Activated T-cell treated with anti-CD3 and anti-CD28 coated beads for 24 hours (primary cell): ENCODE results near the gene JUN.
A peak's percentile ranks its signal among the peaks of the same experiment; 100 is the strongest.

Experiments used
- DNase-seq: peaks from one replicate; pipeline ENCODE4 v3.0.0-alpha.2; 2020; ENCODE audit warnings: low read depth

JUN gene

DNA sequence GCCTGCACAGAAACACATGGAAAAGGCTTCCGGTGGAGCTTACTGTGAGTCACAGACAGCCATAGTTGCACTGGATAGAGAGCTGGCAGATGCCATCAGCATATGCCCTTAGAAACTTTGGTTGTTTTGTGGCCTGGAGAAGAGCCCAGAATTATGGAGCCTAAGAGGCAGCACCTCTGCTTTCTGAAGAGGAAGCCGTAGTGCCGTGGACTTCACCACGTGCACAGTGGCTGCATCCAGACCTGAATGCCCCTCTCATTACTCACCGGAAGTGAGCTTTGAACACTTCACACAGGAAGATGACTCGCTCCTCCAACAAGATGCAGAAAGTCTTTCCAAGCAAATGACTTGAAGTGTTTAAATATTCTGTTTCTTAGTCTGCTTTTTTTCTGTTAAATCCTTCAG is 28.4 kb downstream of the JUN start:
- peak; percentile 51 for DNase-seq

DNA sequence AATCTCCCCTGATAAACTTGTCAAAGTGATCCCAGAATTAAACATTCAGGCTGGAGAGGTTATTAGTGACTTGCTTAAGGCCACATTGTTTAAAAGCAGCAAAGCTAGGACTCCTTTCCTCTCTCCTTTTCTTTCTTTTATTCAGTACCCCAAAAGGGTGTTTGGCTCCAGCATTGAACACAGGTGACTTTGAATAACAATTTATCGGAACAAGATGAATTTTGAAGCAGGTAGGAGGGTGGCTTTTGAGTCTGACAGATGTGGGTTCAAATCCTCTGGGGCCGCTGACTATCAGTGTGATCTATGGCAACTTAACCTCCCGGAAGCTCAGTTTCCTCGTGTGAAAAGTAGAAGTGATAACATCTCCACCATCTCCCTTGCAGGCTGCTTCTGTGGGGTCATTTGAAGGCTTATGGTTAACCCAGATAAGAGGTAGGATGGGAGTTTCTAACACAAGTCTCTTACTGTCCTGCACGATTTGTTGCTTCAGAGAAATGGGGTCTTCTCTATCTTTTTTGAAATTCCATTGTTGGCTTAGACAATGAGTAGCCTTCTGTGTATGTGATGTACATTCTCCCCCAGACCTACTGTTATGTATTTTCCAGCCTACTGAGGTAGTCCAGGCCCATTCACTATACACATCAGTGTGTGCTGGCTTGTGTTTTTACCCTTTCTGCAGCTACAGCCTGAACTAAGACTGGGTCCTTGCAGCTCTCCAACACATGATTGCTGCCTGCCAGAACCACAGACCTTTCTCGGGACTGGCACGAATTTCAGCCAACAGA is 29.0 kb downstream of the JUN start:
- no peak for DNase-seq

DNA sequence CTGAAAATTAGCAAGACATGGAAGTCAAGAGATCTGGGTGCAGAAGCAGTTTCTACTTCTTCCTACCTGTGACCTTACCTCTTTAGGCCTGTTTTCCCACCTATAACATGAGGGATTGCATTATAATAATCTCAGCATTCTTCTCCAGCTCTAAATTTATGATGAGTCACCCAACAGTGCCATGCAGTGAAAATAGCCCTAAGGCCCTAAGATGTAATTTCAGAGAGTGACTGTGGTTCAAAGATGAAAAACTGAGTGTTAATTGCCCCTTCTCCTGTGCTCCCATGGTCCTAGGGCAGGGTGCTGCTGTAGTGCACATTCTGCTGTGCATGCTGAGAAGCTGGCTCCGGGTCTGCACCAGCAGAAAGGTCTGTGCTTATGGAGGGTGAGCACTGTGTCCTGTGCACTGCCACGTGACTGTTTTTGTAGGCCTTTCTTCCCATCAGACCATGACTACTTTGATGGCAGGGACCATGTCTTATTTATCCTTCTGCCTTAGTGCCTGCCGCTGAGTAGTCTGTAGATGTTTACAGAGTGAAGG is 29.7 kb downstream of the JUN start:
- no peak for DNase-seq

DNA sequence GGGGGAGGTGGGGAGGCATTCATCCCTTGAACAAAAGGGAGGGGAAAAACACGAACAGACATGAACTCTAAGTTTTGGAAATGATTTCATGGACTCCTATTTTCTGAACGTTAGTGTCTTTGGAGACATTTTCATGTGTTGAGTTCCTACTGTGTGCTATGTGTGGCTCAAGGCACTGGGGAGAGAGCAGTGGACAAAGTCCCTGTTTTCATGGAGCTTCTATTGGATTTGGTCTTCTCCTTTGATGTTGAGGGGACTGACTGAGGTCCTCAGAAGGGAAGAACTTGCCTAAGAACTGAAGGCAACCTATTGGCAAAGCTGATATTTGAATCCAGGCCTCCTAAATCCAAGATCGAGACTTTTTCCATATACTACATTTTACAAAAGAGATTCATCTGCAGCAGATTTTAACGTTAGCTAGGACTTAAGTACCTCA is 30.4 kb downstream of the JUN start:
- DNase-seq, result no peak

DNA sequence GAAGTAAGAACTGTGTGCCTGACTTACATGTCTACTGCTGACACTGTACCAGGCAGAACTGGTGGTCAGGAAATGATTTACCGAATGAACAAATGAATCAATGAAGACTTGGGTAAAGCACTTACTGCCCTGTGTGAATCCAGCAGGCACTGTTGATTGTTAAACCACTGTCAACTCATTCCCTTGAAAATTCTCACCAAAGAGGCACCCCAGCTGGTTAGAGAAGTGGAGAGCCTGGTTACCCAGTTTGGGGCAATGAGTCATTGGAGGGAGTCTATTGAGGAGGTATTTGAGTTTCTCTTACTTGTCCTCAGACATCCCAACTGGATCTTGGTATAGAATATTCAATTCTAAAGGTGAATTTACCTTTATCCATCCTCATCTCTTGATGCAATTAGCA is 34.2 kb downstream of the JUN start:
- DNase-seq, result no peak

DNA sequence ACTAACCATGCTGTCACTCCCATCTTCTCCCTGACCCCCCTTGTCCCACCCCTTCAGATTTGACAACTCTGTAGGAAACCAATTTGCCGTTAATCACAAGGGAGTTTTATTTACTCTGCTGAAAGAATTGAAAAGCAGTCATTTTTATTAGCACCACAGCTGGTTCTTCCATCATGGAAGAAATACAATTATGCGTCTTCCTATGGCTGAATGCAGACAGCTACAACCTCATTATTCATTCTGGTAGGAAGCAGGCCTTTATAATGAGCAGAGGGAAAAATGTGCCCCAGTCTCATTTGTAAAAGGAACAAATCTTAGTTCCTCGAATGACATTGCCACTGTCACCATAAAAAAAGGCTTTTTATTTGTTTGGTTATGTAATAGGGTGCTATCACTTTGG is 35.2 kb downstream of the JUN start:
- DNase-seq, result no peak

DNA sequence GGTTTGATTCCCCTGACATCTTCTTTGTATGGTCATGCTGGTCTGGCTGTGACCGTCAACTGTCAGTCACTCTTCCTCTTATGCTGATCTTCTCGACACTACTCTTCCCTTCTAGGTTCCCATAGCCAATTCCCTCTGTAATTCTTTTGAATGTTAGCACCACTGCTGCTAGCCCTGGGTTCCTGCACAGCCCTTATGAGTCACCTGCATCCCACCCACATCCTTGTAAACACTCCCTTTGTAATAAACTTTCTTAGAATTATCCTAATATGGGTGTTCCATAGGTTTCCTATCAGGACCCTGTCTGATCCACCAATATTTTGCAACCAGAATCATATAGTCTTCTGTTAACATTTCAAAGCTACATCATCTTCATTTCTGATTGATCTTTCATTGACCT is 37.1 kb downstream of the JUN start:
- DNase-seq, result no peak

DNA sequence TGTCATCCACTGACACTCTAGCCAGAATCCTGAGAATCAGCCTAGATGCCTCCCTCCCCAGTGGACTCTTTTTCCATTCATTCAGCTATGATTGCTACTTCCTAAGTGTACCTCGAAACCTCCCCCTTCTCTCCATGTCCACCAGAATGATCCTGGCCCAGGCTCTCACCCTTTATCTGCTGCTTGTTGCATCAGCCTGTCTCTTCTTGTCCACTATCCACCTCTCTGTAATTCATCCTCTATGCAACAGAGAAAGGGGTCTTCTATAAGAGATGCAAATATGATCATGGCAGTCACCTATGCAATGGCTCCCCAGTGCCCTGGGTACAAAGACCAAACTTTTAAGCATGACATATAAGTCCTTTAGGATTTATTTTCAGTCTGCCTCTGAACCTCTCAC is 37.7 kb downstream of the JUN start:
- DNase-seq, result no peak

DNA sequence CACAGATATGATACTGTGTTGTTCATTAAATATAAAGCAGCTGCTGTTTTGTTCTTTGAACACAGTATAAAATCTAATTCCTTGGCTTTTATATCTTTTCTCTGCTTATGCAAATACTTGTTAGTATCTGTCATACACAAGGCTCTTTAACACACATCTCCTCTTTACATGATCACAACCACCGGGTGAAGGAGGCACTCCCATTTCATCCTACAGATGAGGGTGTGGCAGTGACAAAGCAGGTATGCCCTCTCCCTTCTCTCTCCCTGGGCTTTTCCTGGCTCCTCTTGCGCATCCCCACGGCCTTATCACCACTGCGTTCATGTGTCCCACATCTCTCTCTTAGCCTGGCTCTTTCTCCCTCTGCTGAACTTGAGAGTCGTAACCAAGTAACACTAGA is 38.2 kb downstream of the JUN start:
- DNase-seq, result no peak

DNA sequence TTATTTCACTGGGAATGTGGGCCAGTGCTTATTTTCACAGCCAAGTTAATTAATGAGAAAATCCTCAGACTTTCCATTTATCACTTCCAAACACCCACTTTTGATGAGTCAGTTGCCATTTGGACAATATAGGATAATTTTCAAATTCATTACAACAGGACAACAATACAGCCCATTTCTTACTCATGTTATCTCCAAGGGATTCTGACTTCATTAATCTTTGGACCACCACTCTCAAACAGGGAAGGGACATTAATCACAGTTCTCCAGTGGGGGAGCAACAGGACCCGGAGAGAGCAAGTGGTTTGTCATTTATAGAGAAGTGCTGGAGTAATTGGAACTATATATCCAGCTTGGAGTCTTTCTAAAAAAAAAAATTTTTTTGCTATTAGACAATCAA is 38.7 kb downstream of the JUN start:
- DNase-seq, result no peak

DNA sequence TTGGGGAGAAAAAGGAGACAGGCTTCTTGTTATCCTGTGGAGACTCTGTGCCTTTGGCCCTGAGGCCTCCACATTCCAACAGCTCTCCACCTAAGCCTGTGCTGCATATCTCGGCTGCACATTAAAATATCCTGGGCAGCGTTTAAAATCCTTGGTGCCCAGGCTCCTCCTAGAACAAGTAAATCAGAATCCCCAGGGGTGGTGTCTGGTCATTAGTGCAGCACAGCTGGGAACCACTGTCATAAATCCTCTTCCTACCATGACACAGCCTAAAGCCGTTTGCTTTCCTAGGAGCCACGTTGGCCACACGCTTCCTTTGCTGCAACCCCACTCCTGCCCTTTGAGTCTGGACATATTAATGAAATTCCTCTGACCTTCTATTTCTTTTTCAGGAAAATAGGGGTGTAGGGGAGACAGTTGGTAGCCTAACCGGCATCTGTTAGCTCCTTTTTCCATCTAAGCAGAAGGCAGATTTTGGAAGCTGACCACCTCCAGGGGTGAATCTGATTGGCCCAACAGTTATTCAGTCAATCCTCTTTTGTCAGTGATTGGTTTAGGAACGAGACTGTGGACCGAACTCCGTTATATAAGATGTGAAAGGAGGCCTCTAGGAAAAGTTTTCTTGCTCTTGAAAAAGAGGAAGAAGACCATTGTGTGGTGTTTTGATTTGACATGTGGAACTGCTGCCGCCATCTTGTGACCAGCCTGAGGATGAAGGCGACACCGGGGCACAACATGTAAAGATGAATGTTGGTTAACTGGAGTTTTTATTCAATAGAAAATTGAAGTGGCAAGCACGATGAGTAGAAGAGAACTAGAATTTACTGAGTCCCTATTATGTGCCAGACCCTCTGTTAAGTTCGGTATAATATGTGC is 41.9 kb downstream of the JUN start:
- DNase-seq, result no peak

DNA sequence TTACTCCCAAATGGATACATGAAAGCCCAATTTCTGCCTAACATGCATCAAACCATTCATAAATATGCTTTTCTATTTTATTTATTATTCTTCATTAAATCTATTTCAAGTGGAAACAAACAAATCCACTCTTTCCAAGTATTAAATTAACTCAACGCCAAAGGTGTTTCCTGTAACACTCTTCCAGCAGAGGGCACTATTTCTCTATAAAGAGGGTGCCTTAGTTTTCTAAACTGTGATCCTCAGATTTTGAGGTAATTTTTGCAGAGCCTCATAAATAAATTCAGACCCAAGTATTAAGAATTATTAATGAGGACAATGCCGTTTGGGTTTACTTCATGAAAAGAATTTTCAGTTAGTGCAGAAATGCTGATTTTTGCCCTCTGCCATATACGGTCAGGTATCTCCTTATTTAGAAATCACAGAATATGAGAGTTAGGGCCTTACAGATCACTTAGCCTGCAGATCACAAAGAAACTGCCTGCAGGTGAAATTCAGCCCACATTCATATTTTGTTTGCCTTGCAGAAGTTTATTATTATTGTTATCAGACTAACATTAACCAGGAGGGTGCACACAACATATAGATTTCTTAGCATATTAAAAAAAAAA is 43.9 kb downstream of the JUN start:
- DNase-seq, result no peak

DNA sequence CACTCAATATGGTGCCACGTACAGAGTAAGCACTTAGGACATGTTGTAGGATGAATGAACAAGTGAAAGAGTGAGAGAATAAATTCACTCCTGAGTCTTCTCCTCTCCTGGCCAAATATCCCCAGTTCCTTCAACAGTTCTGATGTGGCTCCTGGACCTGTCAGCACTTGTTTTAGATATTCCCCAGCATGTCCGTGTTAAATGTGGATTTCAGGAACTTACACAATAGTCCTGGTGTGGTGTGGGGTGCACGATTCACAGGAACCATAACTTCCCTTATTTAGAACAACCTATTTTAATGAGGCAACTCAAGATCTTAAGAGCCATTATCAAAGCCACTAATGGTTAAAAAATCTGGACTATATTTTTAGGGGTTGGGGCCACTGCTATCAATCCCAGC is 45.0 kb downstream of the JUN start:
- no peak for DNase-seq

DNA sequence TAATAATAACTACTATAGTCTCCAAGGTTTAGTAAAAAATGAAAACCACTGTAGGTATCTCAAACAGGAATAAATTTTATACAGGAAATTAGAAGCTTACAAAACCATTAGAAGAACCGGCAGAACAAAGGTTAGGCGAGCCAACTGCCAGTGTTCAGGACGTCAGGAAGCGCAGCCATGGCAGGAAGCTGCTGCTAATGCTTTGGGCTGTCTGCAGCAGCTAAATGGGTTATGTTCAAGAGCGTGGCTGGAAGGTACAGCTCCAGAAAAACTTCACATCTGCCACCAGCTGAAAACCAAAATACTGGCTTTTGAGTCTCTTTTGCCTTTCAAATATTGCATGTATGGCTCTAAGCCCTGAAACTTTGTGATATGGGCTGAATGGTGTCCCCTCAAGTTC is 48.3 kb downstream of the JUN start:
- no peak for DNase-seq

DNA sequence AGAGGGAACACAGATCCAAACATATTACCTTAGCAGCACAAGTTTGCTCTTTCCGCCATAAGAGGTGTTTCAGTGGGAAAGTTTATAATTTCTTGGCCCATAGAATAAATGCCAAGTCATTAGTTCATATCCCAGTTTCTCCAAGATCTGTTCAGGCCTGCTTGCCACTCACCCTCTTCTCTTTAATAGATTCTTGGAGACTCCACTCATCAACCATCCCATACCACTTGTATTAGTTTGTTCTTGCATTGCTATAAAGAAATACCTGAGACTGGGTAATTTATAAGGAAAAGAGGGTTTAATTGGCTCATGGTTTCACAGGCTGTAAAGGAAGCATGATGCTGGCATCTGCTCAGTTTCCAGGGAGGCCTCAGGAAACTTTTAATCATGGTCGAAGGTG is 49.2 kb downstream of the JUN start:
- DNase-seq, result no peak

DNA sequence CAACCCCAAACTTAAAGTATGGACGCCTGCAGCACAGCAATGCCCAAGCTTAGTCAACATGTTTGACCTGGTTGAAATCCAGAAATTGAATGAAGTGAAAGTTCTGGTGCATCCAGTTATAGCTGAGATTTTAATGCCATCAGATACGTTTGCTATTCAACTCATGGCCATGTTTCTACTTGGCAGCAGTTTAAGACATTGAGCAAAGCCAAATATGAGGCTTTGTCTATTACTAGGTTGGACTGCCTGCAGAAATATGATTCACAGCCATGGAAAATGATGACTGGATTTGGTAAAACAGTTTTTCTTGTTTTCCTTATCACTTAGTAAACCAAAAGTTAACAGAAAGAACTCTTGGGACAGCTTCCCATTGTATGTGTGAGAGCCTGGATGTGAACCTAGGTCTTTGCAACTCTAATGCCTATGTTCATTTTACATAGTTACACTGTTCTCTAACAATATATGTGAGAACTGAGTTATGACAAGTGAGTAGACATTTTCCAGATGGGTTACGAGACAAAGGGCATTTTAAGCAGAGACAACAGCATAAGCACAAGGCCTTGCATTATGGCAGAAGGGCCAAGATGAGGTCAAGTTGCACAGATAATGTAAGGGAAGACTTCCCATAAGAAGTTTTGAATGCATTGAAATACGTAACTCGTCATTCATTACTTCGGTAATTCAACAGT is 51.6 kb downstream of the JUN start:
- no peak for DNase-seq
